GM21390 (cell line): ENCODE results near the gene URGCP.
"Not testable (repeated sequence)": the region's sequence is repeated elsewhere in the genome, so short reads cannot be mapped to it uniquely, and the experiment has no call there.

Source experiments
- ATAC-seq: cut with Tn5 transposase; IDR thresholded peaks from one replicate; pipeline ENCODE4 v1.9.1; 2021; ENCODE audit not compliant: unreplicated experiment

Gene URGCP

GRCh38 chr7:43922726-43923125, 16.3 kb upstream of the URGCP start:
- ATAC-seq, result no peak

- ATAC-seq, result no peak
These were observed 15.0 kb upstream of the URGCP start for GRCh38 chr7:43921423-43921822.

- ATAC-seq, result no peak
These were observed 9.5 kb upstream of the URGCP start for GRCh38 chr7:43915907-43916306.

GRCh38 chr7:43914795-43915194, 8.4 kb upstream of the URGCP start:
- no peak for ATAC-seq

- ATAC-seq, result peak; percentile 45
These were observed 453 bp downstream of the URGCP start for GRCh38 chr7:43905956-43906330.

- ATAC-seq, result no peak
These were observed 1.0 kb downstream of the URGCP start for GRCh38 chr7:43905209-43905946.

- no peak for ATAC-seq
These were observed 1.7 kb downstream of the URGCP start for GRCh38 chr7:43904533-43905208.

GRCh38 chr7:43902542-43903054, 3.8 kb downstream of the URGCP start:
- ATAC-seq, result no peak

- not testable (repeated sequence) for ATAC-seq
These were observed 7.8 kb downstream of the URGCP start for GRCh38 chr7:43898571-43898970.

GRCh38 chr7:43895847-43896415, 10.5 kb downstream of the URGCP start:
- ATAC-seq, result no peak

- no peak for ATAC-seq
These were observed 15.1 kb downstream of the URGCP start for GRCh38 chr7:43891069-43891955.

- no peak for ATAC-seq
These were observed 15.9 kb downstream of the URGCP start for GRCh38 chr7:43890468-43890867.

- ATAC-seq, result no peak
These were observed 17.1 kb downstream of the URGCP start for GRCh38 chr7:43888993-43889945.

GRCh38 chr7:43884617-43885016, 21.8 kb downstream of the URGCP start:
- ATAC-seq, result no peak

- ATAC-seq, result no peak
These were observed 22.2 kb downstream of the URGCP start for GRCh38 chr7:43884209-43884608.

- ATAC-seq, result no peak
These were observed 25.8 kb downstream of the URGCP start for GRCh38 chr7:43880596-43880995.

- ATAC-seq, result no peak
These were observed 26.9 kb downstream of the URGCP start for GRCh38 chr7:43879477-43879876.

- ATAC-seq, result no peak
These were observed 27.5 kb downstream of the URGCP start for GRCh38 chr7:43878867-43879266.

GRCh38 chr7:43877968-43878864, 28.2 kb downstream of the URGCP start:
- ATAC-seq, result no peak
